Measurements from ENCODE around the gene WNT1. TPM values are rescaled to one million over a fixed set of nuclear protein-coding genes. Genes with fewer than 3 reads are reported as not detected.

WNT1 gene
- total and polyA plus RNA-seq, 7 donors: not detected

GRCh38 chr12:48933664-48934311, 44.3 kb upstream of the WNT1 start:
- no peak overlapping the region for H3K27ac ChIP-seq
- H3K27me3 ChIP-seq (ENCODE audit: insufficient read depth in 3 of 3, low read length in 2 of 3): no peaks in the 10 kb centered on the region
- intact Hi-C loops (cut with DNase I): no loop called here
- TF ChIP-seq CTCF (IDR thresholded peaks at IDR 0.05): no peak
- peaks cover 0 to 46% of the 10 kb centered on the region in 2 donors for H3K36me3 ChIP-seq (ENCODE audit: insufficient read depth in 1 of 2, low read depth in 1 of 2)
- WGBS, 3 donors: 88 to 92% (median 89%) methylated on average over 9 of the region's 9 CpGs
- no peaks in the 10 kb centered on the region for H3K4me1 ChIP-seq
- DNase-seq (no peak), ATAC-seq (no peak)
- no peak overlapping the region for H3K4me3 ChIP-seq
- H3K9me3 ChIP-seq: no peaks in the 10 kb centered on the region

GRCh38 chr12:48934312-48934706, 43.8 kb upstream of the WNT1 start:
- ATAC-seq (no peak), DNase-seq (no peak)
- H3K27me3 ChIP-seq (ENCODE audit: insufficient read depth in 3 of 3, low read length in 2 of 3): no peaks in the 10 kb centered on the region
- H3K4me1 ChIP-seq: no peaks in the 10 kb centered on the region
- intact Hi-C loops (cut with DNase I): no loop called here
- H3K9me3 ChIP-seq: no peaks in the 10 kb centered on the region
- H3K27ac ChIP-seq: no peak overlapping the region
- H3K4me3 ChIP-seq: no peak overlapping the region
- no peak for TF ChIP-seq CTCF (IDR thresholded peaks at IDR 0.05)
- 93 to 100% (median 98%) methylated on average over 1 of the region's 1 CpG for WGBS, 3 donors
- H3K36me3 ChIP-seq (ENCODE audit: insufficient read depth in 1 of 2, low read depth in 1 of 2): peaks cover 0 to 52% of the 10 kb centered on the region in 2 donors

GRCh38 chr12:48936379-48936979, 41.6 kb upstream of the WNT1 start:
- Histone ChIP-seq H3K27ac (no peak overlapping the region), H3K9me3 (no peaks in the 10 kb centered on the region), H3K4me3 (no peak overlapping the region), H3K4me1 (no peaks in the 10 kb centered on the region), H3K27me3 (ENCODE audit: insufficient read depth in 3 of 3, low read length in 2 of 3) (no peaks in the 10 kb centered on the region), H3K36me3 (ENCODE audit: insufficient read depth in 1 of 2, low read depth in 1 of 2) (peaks cover 0 to 54% of the 10 kb centered on the region in 2 donors)
- DNase-seq (peak; percentile 74 to 83), ATAC-seq (peak; percentile 57 to 87 (median 78))
- intact Hi-C loops (cut with DNase I): loop anchor here (1.0 to 5.0 kb wide), 2 partner anchors 83 to 84 kb away; partner anchors contain the start of gene DDX23 (in 1 of the 2)
- TF ChIP-seq CTCF (IDR thresholded peaks at IDR 0.05): peak; percentile 86

GRCh38 chr12:48937170-48937569, 41.0 kb upstream of the WNT1 start:
- no peaks in the 10 kb centered on the region for H3K9me3 ChIP-seq
- no peak for TF ChIP-seq CTCF (IDR thresholded peaks at IDR 0.05)
- ATAC-seq (no peak), DNase-seq (no peak)
- 83 to 85% (median 83%) methylated on average over 6 of the region's 6 CpGs for WGBS, 3 donors
- no peaks in the 10 kb centered on the region for H3K4me1 ChIP-seq
- peaks cover 0 to 50% of the 10 kb centered on the region in 2 donors for H3K36me3 ChIP-seq (ENCODE audit: insufficient read depth in 1 of 2, low read depth in 1 of 2)
- intact Hi-C loops (cut with DNase I): loop anchor here in 1 of 2 donors (5.0 kb wide), 1 partner anchor 85 kb away; the partner anchor contains the start of gene DDX23
- H3K27ac ChIP-seq: no peak overlapping the region
- H3K4me3 ChIP-seq: no peak overlapping the region
- H3K27me3 ChIP-seq (ENCODE audit: insufficient read depth in 3 of 3, low read length in 2 of 3): no peaks in the 10 kb centered on the region
